Suprapubic skin (tissue), 4 donors: Measurements from ENCODE around the gene WDTC1.

Experiments
- CTCF ChIP-seq, 2 donors: fragments of 200-600 bp in 1 of 2; fragments of 450-650 bp in 1 of 2; sonication (generic) in 1 of 2; IDR thresholded peaks; one replicate each; pipeline ENCODE4 v1.5.1; 2016 to 2019; ENCODE audit warnings: antibody characterized with exemption in 2 of 2, mild to moderate bottlenecking in 1 of 2, moderate library complexity in 1 of 2
- EP300 ChIP-seq: sonication (generic); formaldehyde crosslinking; IDR thresholded peaks from one replicate; pipeline ENCODE4 v1.6.1; 2017; ENCODE audit warnings: antibody characterized with exemption
- POLR2A ChIP-seq, 2 donors: fragments of 450-650 bp; IDR thresholded peaks; one replicate each; pipeline ENCODE4 v1.6.1; 2017; ENCODE audit warnings: antibody characterized with exemption in 2 of 2, mild to moderate bottlenecking in 2 of 2, moderate library complexity in 2 of 2
- POLR2AphosphoS5 ChIP-seq, 3 donors: sonication (generic); formaldehyde crosslinking; IDR thresholded peaks; one replicate each; pipeline ENCODE4 v1.6.1; 2017; ENCODE audit warnings: antibody characterized with exemption in 3 of 3

DNA sequence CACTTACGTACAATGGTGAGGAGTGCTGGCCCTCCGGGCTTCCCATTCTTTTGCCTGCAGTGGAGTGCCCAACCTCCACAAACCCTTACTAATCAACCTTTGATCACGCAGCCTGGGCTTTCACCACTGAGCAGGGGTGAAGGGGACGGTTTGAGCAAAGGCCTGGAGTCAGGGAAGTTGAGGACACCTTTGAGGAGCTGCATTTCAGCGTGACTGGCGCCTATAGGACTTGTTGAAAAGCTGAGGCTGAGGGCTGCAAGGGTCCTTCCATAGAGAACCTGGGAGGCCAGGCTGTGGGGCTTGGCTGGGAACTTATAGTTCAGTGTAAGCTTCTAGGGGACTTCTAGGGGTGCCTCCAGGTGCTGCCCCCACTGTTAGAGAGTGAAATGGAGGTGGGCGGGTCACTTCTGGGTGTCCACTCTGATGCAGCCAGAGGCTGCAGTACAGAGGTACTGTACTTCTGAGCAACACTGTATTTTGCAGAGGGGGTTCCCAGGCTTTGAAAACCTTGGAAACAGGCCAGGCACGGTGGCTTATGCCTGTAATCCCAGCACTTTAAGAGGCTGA lies 117.2 kb downstream of the WDTC1 start:
- TF ChIP-seq CTCF (IDR thresholded peaks at IDR 0.05) (no peak), POLR2AphosphoS5 (IDR thresholded peaks at IDR 0.05) (no peak), POLR2A (IDR thresholded peaks at IDR 0.05) (peak in 1 of 2 donors; percentile 3), EP300 (no peak)
